Esophagus (tissue), 2 donors: Measurements from ENCODE around the gene MARCKS. TPM values are rescaled to one million over a fixed set of nuclear protein-coding genes. Genes with fewer than 3 reads are reported as not detected.
A peak's percentile ranks its signal among the peaks of the same experiment; 100 is the strongest.

Experiments
- H3K27ac ChIP-seq, 2 donors: one replicate each; pipeline ENCODE4 v1.5.1; 2013; ENCODE audit warnings: low read depth in 2 of 2, mild to moderate bottlenecking in 2 of 2, inconsistent platforms in 1 of 2, low read length in 1 of 2, moderate library complexity in 1 of 2
- H3K27me3 ChIP-seq, 2 donors: one replicate each; pipeline ENCODE4 v1.6.1; 2013; ENCODE audit warnings: low read length in 2 of 2, control low read depth in 1 of 2, mild to moderate bottlenecking in 1 of 2; ENCODE audit not compliant: insufficient read depth in 2 of 2, control insufficient read depth in 1 of 2
- H3K36me3 ChIP-seq, 2 donors: one replicate each; pipeline ENCODE4 v1.6.1; 2013; ENCODE audit warnings: low read length in 1 of 2; ENCODE audit not compliant: control insufficient read depth in 2 of 2, insufficient read depth in 2 of 2
- H3K4me1 ChIP-seq, 2 donors: one replicate each; pipeline ENCODE4 v1.6.1; 2013; ENCODE audit warnings: low read length in 1 of 2; ENCODE audit not compliant: control insufficient read depth in 2 of 2, insufficient read depth in 2 of 2
- H3K4me3 ChIP-seq, 2 donors: one replicate each; pipeline ENCODE4 v1.5.1; 2013; ENCODE audit warnings: low read length in 2 of 2, mild to moderate bottlenecking in 2 of 2, low read depth in 1 of 2, moderate library complexity in 1 of 2
- H3K9me3 ChIP-seq, 2 donors: one replicate each; pipeline ENCODE4 v1.6.1; 2013; ENCODE audit warnings: mild to moderate bottlenecking in 2 of 2, low read depth in 1 of 2, low read length in 1 of 2, moderate library complexity in 1 of 2; ENCODE audit not compliant: control insufficient read depth in 2 of 2, insufficient read depth in 1 of 2
- WGBS, 2 donors: extraction: QIAGEN DNeasy Blood & Tissue Kit; methylation state at CpG; one replicate each; pipeline ENCODE4 v1.1.7; 2013; 5-methylcytosine and 5-hydroxymethylcytosine counted together
- polyA plus RNA-seq, 2 donors: library from polyadenylated mRNA; stranded (reverse); fragments of 200-250 nt; gene quantifications; one replicate each; pipeline ENCODE4 v1.2.3, GENCODE V29; 2013
- donor health status: healthy with polysubstance abuse.
- donor health status: Bipolar disorder and iron deficiency.

Gene MARCKS
- polyA plus RNA-seq, result 10 to 100 TPM; 27.9 to 33.0 TPM

DNA sequence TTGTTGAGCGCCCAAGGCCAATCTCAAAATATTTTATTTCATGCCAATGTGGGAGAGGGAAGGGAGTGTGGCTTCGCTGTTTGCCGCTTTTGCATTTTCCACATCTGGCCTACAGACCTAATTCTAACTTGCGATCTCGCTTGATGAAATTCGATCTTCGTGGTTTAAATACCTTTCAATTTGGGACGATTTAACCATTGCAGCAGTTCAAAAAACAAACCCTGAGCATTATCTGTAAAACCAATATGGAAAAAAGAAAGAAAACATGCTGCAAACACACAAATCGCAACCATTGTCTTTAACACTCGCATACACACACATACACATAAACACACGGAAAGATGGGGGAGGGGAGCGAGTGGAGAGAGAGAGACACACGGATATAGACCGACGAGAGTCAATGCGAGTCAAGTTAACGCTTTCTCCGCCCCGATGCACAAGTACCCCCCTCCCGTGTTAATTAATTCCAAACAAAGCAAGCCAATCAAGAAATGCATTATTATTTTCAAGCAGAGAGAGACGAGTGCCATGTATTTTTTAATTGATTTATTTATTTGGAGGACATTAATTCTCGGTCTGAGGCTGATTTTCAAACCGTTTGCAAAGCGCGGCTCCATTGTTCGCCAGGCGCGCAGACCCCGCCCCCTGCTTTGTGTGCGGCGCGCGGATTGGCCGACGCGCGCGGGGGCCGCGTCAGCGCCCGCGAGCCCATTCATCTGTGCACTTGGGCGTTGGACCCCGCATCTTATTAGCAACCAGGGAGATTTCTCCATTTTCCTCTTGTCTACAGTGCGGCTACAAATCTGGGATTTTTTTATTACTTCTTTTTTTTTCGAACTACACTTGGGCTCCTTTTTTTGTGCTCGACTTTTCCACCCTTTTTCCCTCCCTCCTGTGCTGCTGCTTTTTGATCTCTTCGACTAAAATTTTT is at the start of gene MARCKS:
Gene MARCKS, plus strand, starts transcription at position 721 of the 931 bp plus-strand sequence. CDS start 401 bp downstream, outside the sequence.
- H3K27me3 ChIP-seq, result no peaks in the 10 kb centered on the region
- peak within 1 kb of the TSS; percentile 95 to 98 for H3K27ac ChIP-seq
- no peaks in the 10 kb centered on the region for H3K9me3 ChIP-seq
- peak within 1 kb of the TSS; percentile 82 to 92 for H3K4me3 ChIP-seq
- H3K36me3 ChIP-seq, result no peaks in the 10 kb centered on the region
- H3K4me1 ChIP-seq, result peaks cover 0 to 2% of the 10 kb centered on the region in 2 donors
- 1% methylated on average over 49 of the region's 49 CpGs for WGBS, 2 donors

DNA sequence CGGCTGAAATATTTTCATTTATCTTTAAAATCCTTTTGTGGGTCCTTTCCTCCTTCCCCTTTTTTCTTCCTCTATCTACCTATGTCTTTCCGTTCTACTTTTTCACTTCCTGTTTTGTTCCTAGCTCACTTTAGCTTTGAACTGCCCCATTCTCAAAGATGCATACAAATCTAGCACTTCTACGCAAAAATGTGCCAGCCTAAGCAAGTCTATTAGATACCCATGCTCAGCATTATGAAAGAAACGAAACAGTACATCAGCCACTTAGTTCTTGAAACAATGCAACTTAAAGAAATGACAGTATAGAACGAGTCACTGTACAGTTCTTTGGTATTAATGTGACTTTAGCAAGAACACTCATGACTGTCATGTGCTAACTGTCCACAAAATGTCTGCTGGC is 47.3 kb upstream of the MARCKS start:
- no peak overlapping the region for H3K4me3 ChIP-seq
- H3K27me3 ChIP-seq, result no peaks in the 10 kb centered on the region
- WGBS, 2 donors, result 76 to 80% methylated on average over 5 of the region's 5 CpGs
- no peak overlapping the region for H3K27ac ChIP-seq
- H3K4me1 ChIP-seq, result no peaks in the 10 kb centered on the region
- H3K36me3 ChIP-seq, result no peaks in the 10 kb centered on the region
- no peaks in the 10 kb centered on the region for H3K9me3 ChIP-seq

DNA sequence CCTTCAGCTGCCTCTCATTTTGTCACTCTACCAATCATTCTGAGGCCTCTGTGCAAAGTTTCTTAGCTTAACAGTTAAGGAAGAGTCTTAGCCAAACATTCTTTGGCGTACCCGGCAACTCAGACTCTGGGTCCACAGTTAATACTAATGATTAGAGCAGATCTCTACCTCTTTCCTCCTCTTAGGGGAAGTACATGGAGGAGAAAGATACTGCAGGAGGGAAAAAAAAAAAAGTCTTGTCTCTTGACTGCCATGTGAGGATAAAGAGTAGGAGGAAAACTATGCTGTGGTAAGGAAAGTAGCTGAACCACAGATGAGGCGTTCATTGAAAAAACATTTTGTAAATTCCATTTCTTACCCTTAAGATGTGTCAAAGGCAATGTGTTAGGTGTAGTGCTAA is 44.0 kb upstream of the MARCKS start:
- Histone ChIP-seq H3K27ac (no peak overlapping the region), H3K27me3 (no peaks in the 10 kb centered on the region), H3K9me3 (no peaks in the 10 kb centered on the region), H3K4me1 (no peaks in the 10 kb centered on the region), H3K4me3 (no peak overlapping the region), H3K36me3 (no peaks in the 10 kb centered on the region)
- 84 to 89% methylated on average over 3 of the region's 3 CpGs for WGBS, 2 donors

- Histone ChIP-seq H3K27ac (no peak overlapping the region), H3K36me3 (no peaks in the 10 kb centered on the region), H3K9me3 (no peaks in the 10 kb centered on the region), H3K4me1 (no peaks in the 10 kb centered on the region), H3K27me3 (no peaks in the 10 kb centered on the region), H3K4me3 (no peak overlapping the region)
- WGBS, 2 donors, result 80 to 95% methylated on average over 1 of the region's 1 CpG
Measured at GRCh38 chr6:113818578-113818977, 38.6 kb upstream of the MARCKS start.

DNA sequence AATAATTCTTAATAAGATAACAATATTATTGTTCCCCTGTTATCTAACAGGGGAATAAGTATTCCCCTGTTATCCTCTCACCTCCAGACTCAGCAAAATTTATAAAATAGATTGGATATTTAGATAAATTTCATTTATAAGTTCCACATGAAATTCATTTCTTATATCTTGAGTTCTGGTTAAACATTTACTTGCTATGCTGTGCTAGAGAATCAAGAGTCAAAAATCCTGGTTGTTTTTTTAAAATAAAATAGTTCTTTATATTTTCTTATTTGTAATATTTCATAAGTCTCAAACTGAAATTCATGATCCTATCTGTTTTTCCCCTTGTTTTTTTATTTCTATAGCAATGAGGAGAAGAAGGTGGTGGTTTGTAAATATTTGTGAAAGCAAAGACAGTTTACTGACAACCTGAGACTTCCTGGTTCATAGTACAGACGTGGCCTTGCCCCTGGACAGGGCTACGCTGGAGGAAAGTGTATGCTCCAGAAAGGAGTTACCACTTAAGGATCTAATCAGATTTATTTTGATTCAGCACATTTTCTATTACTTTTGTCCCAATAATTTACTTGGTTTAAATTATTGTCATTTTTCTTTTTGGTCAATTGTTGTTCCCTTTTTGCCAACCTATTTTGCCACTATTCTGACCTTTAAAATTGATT is 37.8 kb upstream of the MARCKS start:
- no peaks in the 10 kb centered on the region for H3K9me3 ChIP-seq
- H3K27me3 ChIP-seq, result no peaks in the 10 kb centered on the region
- no peak overlapping the region for H3K4me3 ChIP-seq
- WGBS, 2 donors, result 56 to 73% methylated on average over 2 of the region's 2 CpGs
- no peaks in the 10 kb centered on the region for H3K4me1 ChIP-seq
- no peaks in the 10 kb centered on the region for H3K36me3 ChIP-seq
- H3K27ac ChIP-seq, result no peak overlapping the region

DNA sequence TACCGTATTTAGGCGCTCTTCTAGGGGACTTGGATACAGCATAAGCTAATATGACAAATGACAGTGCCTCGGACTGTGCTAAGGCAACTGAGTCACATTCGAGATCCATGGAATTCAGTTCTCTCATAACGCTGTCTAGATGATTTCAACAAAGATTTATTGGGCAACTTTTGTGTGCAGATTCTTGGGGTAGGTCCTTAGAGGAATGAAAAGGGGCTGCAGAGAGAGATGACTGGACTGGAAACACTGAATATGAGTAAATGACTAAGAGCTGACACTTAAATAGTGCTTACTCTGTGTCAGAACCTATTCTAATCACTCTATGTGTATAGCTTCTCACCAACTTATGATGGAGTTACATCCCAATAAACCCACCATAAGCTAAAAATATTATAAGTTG is 36.4 kb upstream of the MARCKS start:
- H3K9me3 ChIP-seq, result no peaks in the 10 kb centered on the region
- H3K36me3 ChIP-seq, result no peaks in the 10 kb centered on the region
- no peak overlapping the region for H3K27ac ChIP-seq
- no peak overlapping the region for H3K4me3 ChIP-seq
- WGBS, 2 donors, result 94 to 97% methylated on average over 5 of the region's 5 CpGs
- H3K27me3 ChIP-seq, result no peaks in the 10 kb centered on the region
- H3K4me1 ChIP-seq, result peaks cover 0 to 3% of the 10 kb centered on the region in 2 donors

DNA sequence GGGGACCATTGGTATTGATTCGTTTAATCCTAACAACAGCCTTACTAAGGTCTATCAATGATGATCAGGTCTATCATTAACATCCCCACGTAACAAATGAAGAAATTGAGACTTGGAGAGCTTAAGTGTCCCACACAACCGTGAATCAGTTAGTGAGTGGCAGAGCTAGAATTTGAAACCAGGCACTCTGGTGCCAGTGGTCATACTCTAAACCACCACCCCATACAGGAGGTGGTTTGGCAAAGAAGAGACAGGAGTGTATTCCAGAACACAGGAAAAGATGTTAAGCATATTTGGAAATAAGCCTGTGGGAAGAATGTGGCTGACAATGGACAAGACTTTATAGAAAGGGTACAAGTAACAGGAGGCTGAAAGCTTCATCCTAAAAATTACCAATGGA is 35.7 kb upstream of the MARCKS start:
- H3K4me1 ChIP-seq, result peaks cover 0 to 3% of the 10 kb centered on the region in 2 donors
- 91 to 93% methylated on average over 3 of the region's 3 CpGs for WGBS, 2 donors
- H3K4me3 ChIP-seq, result no peak overlapping the region
- no peaks in the 10 kb centered on the region for H3K27me3 ChIP-seq
- H3K9me3 ChIP-seq, result no peaks in the 10 kb centered on the region
- H3K27ac ChIP-seq, result no peak overlapping the region
- H3K36me3 ChIP-seq, result no peaks in the 10 kb centered on the region

DNA sequence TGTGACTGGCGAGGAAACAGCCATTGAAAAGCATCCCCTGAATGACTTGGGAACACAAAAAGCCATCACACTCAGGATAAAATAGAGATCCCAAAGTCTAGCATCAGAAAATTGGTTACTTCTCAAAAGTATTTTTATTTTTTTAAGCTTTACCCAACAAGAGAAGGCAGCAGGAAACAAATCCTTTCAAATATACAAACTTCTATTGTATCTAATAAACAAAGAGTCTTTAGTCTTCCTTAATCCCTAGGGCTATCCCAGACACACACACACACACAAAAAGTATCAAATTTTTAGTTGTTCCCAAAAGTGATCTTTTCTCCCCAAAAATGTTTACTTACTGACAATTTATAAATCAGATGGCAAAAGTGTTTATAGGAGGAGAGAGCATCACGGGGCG is 33.2 kb upstream of the MARCKS start:
- Histone ChIP-seq H3K4me3 (no peak overlapping the region), H3K27me3 (no peaks in the 10 kb centered on the region), H3K27ac (no peak overlapping the region), H3K36me3 (no peaks in the 10 kb centered on the region), H3K9me3 (no peaks in the 10 kb centered on the region), H3K4me1 (peaks cover 0 to 3% of the 10 kb centered on the region in 2 donors)
- 78 to 82% methylated on average over 3 of the region's 3 CpGs for WGBS, 2 donors

DNA sequence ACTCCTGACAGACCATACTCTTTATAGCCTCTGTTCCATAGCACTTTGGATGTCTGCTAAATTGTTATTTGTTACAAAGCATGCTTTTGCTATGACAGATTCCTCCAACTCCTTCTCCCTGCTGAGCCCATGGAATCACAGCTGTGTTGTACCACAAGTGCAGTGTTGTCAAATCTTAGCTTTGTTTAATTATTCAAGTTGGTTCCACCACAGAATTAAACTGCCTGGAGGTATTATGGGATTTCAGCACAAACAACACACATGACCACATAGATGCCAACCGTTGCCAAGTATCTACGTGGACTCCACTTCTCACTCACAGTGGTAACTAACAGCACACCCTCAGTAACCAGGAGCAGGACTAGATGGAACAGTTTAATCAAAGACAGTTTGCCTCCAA is 32.7 kb upstream of the MARCKS start:
- no peaks in the 10 kb centered on the region for H3K9me3 ChIP-seq
- H3K27me3 ChIP-seq, result no peaks in the 10 kb centered on the region
- peaks cover 0 to 3% of the 10 kb centered on the region in 2 donors for H3K4me1 ChIP-seq
- no peak overlapping the region for H3K4me3 ChIP-seq
- 38 to 61% methylated on average over 2 of the region's 2 CpGs for WGBS, 2 donors
- H3K27ac ChIP-seq, result peak overlapping the region in 1 of 2 donors; percentile 10
- no peaks in the 10 kb centered on the region for H3K36me3 ChIP-seq
